GM18951 (cell line): ENCODE measurements around the gene TMIGD2.
"Not testable (repeated sequence)": the region's sequence is repeated elsewhere in the genome, so short reads cannot be mapped to it uniquely, and the experiment has no call there.

Experiments used
- POLR2A ChIP-seq: IDR thresholded peaks from 4 replicates; pipeline ENCODE4 v1.6.1; 2011; ENCODE audit warnings: mild to moderate bottlenecking; ENCODE audit not compliant: insufficient read length, insufficient read depth; ENCODE audit errors: extremely low read depth
- in situ Hi-C: fragments of 300-500 bp; cut with MboI; formaldehyde crosslinking; loops from one replicate; pipeline ENCODE4 v1.12.0; 2022; ENCODE audit warnings: low sequenced_read_pairs, mixed read lengths, inconsistent platforms; ENCODE audit not compliant: unreplicated experiment

TMIGD2 gene

DNA sequence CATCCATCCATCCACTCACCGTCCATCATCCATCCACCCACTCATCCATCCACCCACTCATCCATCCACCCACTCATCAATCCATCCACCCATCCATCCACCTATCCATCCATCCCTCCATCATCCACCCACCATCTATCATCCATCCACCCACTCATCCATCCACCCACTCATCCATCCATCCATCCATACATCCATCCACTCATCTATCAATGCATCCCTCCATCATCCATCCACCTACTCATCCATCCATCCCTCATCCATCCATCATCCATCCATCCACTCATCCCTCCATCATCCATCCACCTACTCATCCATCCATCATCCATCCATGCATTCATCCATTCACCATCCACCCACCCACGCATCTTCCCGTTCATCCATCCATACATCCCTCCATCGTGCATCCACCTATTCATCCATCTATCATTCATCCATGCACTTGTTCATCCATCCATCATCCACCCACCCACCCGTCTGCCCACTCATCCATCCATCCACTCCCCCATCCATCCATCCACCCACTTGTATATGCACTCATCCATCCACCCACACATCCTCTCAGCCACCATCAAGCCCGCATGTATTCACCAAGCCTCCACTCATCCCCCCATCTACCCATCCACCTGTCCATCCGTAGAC, 32.9 kb upstream of the TMIGD2 start:
- no peak for TF ChIP-seq POLR2A
- in situ Hi-C loops = no loop called here

- TF ChIP-seq POLR2A = no peak
- in situ Hi-C loops = no loop called here
Measured at GRCh38 chr19:4329858-4330257, 27.7 kb upstream of the TMIGD2 start.

GRCh38 chr19:4328991-4329681, 26.9 kb upstream of the TMIGD2 start:
- in situ Hi-C loops = not testable (repeated sequence)

DNA sequence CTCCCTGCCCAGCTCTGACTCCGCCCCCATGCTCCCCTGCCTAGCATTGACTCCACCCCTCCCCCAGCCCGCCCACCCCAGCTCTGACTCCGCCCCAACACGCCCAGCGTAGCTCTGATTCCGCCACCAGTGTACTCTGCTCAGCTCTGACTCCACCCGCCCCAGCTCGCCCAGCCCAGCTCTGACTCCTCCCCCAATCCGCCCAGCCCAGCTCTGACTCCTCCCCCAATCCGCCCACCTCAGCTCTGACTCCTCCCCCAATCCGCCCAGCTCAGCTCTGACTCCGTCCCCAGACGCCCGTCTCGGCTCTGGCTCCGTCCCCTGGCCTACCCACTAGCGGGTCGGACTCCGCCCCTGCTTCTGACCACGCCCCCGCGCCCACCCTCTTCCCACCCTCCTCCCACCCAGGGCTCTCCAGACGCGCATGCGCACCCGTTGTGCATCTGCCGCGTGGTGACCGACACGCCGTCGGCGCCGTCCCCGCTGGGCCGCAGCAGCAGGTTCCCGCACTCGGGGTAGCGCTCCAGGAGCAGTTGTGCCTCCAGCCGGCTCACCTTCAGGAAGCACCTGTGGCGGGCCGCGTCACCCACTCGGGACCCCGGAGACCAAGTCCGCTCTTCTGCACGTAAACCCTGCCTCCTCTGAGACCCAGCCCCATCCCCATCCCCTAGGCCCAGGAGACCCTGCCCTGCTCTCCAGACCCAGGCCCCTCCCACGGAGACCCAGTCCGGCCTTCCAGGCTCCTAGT, 26.2 kb upstream of the TMIGD2 start:
- TF ChIP-seq POLR2A = peak; percentile 87
- in situ Hi-C loops = no loop called here

- TF ChIP-seq POLR2A = no peak
- in situ Hi-C loops = no loop called here
Measured at GRCh38 chr19:4327877-4328242, 25.7 kb upstream of the TMIGD2 start.

DNA sequence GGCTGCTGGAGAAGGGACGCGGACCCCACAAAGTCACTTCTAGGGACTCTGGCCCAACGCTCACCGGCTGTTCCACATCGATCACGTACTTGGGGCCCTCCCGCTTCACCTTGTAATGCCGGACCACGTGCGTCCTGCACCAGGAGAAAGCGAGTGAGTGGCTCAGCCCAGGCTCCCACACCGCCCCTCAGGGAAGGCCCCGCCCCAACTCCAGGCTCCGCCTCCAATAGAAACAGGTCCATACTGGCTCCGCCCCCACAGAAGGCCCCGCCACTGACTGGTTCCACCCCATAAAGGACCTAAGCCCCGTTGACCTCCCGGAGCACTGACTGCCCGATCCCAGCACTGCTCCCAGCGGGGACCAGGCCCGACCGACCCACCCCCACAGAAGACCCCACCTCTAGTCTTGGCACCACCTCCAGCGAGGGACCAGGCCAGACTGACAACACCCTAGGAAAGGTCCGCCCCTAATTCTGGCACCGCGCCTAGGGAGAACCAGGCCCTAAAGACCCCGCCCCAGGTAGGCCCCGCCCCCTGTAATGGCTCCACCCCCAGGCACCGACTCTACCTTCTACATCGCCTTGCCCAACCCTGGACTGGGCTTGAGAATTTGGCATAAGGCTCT, 25.2 kb upstream of the TMIGD2 start:
- in situ Hi-C loops = no loop called here
- no peak for TF ChIP-seq POLR2A

DNA sequence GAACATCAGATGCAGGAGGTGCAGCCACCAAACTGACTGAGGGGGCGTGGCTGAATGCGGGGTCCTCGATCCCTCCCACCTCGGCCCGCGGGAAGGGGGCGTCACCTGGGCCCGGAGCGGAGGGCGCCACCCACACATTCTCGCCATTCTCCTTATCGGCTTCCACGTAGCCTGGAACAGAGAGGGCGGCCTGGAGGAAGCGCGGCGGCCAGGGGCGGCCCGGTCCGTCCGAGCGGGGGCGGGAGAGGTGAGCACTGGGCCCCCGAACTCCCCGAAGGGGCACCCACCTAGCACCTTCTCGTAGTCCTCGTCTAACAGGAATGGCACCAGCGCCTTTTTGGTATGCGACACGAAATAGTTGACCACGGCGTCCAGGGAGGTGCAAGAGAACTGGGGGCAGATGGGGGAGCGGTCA, 24.7 kb upstream of the TMIGD2 start:
- in situ Hi-C loops = no loop called here
- no peak for TF ChIP-seq POLR2A

DNA sequence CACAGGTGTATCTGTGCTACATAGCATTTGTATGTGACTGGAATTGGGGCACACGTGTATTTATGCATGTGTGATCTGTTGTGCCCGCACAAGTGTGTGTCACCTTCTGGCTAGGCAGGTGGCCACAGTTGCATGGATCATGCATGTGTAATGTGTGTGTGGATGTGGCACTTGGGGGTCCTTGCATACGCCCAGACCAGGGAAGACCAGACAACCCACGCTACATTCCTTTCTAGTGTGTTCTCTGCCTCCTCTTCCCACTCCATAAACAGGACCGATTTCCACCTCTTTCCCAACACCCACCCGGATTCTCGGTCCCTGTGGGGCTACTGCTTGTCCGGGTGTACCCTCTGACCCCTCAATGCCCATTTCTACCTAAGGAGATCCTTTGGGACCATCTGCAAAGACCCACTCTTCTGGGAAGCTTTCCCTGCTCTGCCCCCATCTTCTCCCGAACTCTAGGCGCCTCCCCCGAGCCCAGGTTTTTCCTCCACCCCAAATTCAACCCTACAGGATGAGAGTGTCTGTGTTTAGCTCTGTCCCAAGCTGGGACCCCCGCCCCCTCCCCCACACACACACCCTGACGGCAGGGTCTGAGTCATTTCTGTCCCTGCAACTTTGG, 24.1 kb upstream of the TMIGD2 start:
- TF ChIP-seq POLR2A = no peak
- in situ Hi-C loops = no loop called here

GRCh38 chr19:4324228-4324627, 22.0 kb upstream of the TMIGD2 start:
- in situ Hi-C loops = no loop called here
- TF ChIP-seq POLR2A = no peak

DNA sequence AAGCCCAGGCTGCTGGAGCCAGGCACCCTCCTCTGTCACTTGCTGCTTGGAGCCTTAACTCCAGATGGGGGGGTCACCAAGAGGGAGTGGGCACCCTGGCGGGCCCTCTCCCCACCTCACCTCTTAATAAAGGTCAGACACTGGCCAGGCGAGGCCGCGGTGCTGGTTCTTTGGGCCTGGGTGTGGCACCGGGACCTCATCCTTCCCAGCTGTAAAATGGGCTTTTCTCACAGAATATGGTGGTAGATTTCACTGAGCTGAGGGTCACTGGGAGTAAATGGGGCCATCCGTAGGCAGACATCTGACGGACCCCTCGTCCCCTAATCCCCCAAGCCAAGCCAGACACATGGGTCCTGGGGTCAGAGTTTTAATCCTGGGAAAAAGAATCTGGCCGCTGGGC, 21.5 kb upstream of the TMIGD2 start:
- no peak for TF ChIP-seq POLR2A
- in situ Hi-C loops = no loop called here

- in situ Hi-C loops = no loop called here
- no peak for TF ChIP-seq POLR2A
Measured at GRCh38 chr19:4322942-4323665, 20.9 kb upstream of the TMIGD2 start.

DNA sequence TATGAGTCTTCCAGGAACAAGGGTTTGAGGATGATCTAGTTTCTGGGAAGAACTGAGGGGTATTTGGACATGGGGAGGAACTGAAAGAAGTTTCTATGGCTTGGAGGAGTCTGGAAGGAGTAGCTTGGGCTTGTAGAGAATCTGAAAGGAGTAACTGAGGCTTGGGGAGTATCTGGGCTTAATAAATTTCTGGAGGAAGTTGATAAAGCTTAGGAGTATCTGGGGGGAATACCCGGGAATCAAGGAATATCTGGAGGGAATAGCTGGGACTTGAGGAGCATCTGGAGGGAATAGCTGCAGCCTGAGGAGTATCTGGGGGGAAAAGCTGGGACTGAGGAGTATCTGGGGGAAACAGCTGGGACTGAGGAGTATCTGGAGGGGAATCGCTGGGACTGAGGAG, 18.2 kb upstream of the TMIGD2 start:
- in situ Hi-C loops = no loop called here
- TF ChIP-seq POLR2A = no peak
